IgD-negative memory B cell (primary cell): ENCODE measurements around the gene AQP11. TPM values are rescaled to one million over a fixed set of nuclear protein-coding genes. Genes with fewer than 3 reads are reported as not detected.
A peak's percentile ranks its signal among the peaks of the same experiment; 100 is the strongest.
"Not testable (repeated sequence)": the region's sequence is repeated elsewhere in the genome, so short reads cannot be mapped to it uniquely, and the experiment has no call there.

Experiments
- H3K27ac Mint-ChIP-seq, 3 donors: one replicate each; pipeline ENCODE4 v1.8.0; 2020 to 2022; ENCODE audit warnings: mild to moderate bottlenecking in 3 of 3, mixed read lengths in 3 of 3, moderate library complexity in 1 of 3
- H3K27me3 Mint-ChIP-seq: one replicate; pipeline ENCODE4 v1.8.0; 2021; ENCODE audit warnings: mixed read lengths
- H3K36me3 Mint-ChIP-seq: one replicate; pipeline ENCODE4 v1.8.0; 2020; ENCODE audit warnings: mild to moderate bottlenecking, mixed read lengths
- H3K4me1 Mint-ChIP-seq, 3 donors: one replicate each; pipeline ENCODE4 v1.8.0; 2020 to 2022; ENCODE audit warnings: mixed read lengths in 3 of 3, mild to moderate bottlenecking in 1 of 3
- H3K4me3 Mint-ChIP-seq, 4 donors: one replicate each; pipeline ENCODE4 v1.8.0; 2020 to 2022; ENCODE audit warnings: mild to moderate bottlenecking in 4 of 4, mixed read lengths in 4 of 4, moderate library complexity in 3 of 4
- H3K9me3 Mint-ChIP-seq, 3 donors: one replicate each; pipeline ENCODE4 v1.8.0; 2020 to 2021; ENCODE audit warnings: mixed read lengths in 3 of 3, mild to moderate bottlenecking in 1 of 3
- polyA plus RNA-seq: library from polyadenylated mRNA; unstranded; fragments of 300-500 nt; fragmentation: Illumina TruSeq; gene quantifications from one replicate; pipeline ENCODE4 v1.2.3, GENCODE V29; 2021

The AQP11 gene
- polyA plus RNA-seq, 1 donor from 2014 or later = 0.48 TPM

DNA sequence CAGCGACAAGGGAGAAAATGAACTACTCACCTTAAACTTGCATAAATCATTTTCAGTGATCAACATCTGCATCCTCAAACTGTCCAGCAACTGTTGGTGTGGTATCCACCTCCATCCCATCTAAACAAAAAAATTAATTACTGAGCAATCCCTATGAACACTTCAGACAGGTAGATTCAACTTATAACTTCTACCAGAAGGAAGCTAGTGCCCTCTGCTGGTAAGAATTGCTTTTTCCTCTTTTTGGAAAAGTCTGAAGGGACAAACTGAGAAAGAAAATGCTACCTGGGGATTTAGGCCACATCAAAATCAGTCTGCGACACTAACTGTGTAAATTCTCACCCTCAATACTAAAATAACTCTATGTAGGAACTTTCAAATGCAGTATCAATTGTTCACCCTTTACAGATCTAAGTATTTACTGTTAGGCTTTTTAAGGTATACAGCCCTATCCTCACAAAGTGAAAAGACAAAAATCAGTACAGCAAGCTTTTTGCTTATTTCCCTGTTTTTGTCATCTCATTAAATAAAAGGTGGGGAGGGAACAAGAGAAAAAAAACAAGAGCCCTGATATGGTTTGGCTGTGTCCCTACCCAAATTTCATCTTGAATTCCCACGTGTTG lies 29.9 kb downstream of the AQP11 start:
- H3K36me3 Mint-ChIP-seq = no peaks in the 10 kb centered on the region
- H3K4me3 Mint-ChIP-seq = no peak overlapping the region
- H3K27me3 Mint-ChIP-seq = no peaks in the 10 kb centered on the region
- H3K27ac Mint-ChIP-seq = no peak overlapping the region
- H3K9me3 Mint-ChIP-seq = no peaks in the 10 kb centered on the region
- no peaks in the 10 kb centered on the region for H3K4me1 Mint-ChIP-seq

DNA sequence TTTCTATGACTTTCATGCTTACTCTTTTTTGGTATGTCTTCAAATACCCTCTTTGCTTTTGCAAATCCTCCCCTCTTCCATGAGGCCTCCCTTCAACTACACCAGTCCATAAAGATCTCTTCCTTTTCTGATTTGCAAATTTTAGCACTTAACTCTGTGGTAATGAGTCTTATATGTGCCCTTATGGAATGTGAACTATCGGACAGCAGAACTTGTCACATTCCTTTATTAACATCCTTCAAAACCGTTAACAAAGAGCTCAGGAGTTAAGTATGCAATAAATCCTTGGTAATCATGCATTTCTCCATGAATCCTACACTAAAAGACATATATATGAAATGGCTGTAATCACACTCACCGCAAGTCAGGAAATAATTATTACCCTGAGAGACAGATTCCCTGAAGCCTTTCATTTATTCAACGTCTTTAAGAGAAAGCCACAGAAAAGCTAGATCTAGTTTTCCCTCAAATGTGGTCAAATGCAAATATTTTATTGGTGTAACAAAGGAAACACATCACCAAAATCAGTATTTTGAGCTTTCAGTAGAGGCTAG lies 40.5 kb downstream of the AQP11 start:
- peak overlapping the region in 1 of 4 donors; percentile 15 for H3K4me3 Mint-ChIP-seq
- no peaks in the 10 kb centered on the region for H3K9me3 Mint-ChIP-seq
- H3K4me1 Mint-ChIP-seq = peaks cover 14 to 21% (median 15%) of the 10 kb centered on the region in 3 donors
- no peaks in the 10 kb centered on the region for H3K27me3 Mint-ChIP-seq
- peaks cover 4% of the 10 kb centered on the region for H3K36me3 Mint-ChIP-seq
- no peak overlapping the region for H3K27ac Mint-ChIP-seq

DNA sequence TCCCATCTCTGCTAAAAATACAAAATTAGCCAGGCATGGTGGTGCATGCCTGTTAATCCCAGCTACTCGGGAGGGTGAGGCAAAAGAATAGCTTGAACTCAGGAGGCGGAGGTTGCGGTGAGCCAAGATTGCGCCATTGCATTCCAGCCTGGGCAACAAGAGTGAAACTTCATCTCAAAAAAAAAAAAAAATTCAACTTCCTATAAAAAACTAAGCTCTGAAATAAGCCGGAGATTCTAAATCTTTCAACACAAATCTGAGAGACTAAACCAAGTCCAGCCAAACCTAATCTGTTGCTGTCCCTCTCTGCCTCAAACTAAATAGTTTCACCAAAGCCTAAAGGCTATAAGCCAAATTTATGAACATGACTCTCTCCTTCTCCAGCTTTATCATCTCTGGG lies 44.2 kb downstream of the AQP11 start:
- H3K27me3 Mint-ChIP-seq, H3K9me3 Mint-ChIP-seq, H3K36me3 Mint-ChIP-seq, H3K27ac Mint-ChIP-seq: not testable (repeated sequence)
- peak overlapping the region in 2 of 4 donors; percentile 48 to 71 for H3K4me3 Mint-ChIP-seq
- H3K4me1 Mint-ChIP-seq = peaks cover 32 to 42% (median 37%) of the 10 kb centered on the region in 3 donors

DNA sequence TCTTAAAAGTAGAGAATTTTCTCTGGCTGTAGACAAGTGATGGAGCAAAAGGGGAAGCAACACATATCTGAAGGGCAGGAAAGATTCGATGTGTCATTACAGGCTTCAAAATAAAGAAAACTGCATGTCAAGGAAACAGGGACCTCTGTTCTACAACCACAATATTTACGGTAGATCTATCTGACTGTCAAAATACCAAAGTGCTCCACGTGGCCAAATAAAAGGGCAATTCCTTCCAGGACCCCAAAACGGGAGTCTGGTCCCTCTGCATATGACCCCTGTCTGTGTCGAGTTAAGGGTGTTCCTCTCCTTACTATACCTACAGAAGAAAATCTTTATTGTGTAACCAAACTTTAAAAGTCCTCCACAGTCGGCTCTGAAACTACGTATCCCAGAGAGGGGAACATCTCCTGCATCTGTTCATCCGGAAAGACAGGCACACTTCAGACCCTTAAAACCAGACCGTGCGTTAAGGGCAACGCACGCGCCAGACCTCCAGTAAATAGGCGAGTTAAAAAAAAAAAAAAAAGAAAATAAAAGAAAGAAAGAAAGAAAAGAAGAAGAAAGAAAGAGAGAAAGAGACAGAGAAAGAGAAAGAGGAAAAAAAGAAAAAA lies 47.1 kb downstream of the AQP11 start:
- H3K27ac Mint-ChIP-seq = peak overlapping the region; percentile 3 to 76 (median 28)
- H3K4me1 Mint-ChIP-seq = peaks cover 25 to 34% (median 27%) of the 10 kb centered on the region in 3 donors
- H3K9me3 Mint-ChIP-seq = peaks cover 0 to 3% (median 0%) of the 10 kb centered on the region in 3 donors
- H3K36me3 Mint-ChIP-seq = peaks cover 3% of the 10 kb centered on the region
- peak overlapping the region; percentile 93 to 99 (median 98) for H3K4me3 Mint-ChIP-seq
- no peaks in the 10 kb centered on the region for H3K27me3 Mint-ChIP-seq

DNA sequence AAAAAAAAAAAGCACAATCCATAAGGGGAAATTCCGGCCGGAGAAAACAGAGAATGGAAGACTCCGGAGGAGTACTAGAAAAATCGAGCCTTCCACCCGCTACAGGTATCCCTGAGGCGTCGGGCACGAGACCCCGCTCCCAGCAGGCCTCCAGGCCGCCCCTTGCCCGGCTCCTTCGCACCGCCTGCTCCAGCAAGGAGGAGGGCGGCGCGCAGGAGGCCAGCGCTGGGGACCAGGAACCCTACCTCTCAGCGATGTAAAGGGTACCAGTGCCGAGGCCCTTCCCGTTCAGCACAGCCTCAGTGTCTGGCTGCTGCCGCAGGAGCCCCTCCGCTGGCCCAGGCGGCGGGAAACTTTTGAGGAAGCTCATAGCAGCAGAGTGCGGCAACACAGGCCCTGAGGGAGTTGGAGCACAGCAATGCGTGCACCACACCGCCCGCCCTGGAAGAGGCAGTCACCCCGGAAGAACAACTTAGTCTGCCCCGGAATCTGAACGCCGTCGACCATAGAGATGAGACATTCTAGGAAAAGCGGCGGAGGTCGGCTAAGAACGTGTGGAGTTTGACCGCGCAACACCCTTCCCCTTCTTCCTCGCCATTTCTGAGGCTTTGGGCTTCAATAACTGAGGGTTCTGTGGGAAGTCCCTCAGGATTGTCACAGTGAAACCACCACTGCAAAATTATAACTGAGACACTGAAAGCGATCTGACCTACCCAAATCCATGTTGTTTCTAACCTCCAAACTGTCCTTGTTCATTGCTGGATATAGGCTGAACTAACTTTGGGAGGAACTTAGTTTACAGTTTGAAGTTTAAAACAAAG lies 47.8 kb downstream of the AQP11 start, which contains the start of gene CLNS1A:
Gene CLNS1A, minus strand, starts transcription at position 450 of the 821 bp plus-strand sequence. Its CDS starts 80 bp downstream, at position 370.
- no peaks in the 10 kb centered on the region for H3K27me3 Mint-ChIP-seq
- peaks cover 0 to 3% (median 0%) of the 10 kb centered on the region in 3 donors for H3K9me3 Mint-ChIP-seq
- peaks cover 25 to 31% (median 27%) of the 10 kb centered on the region in 3 donors for H3K4me1 Mint-ChIP-seq
- peak within 1 kb of the TSS; percentile 93 to 99 (median 98) for H3K4me3 Mint-ChIP-seq
- H3K27ac Mint-ChIP-seq = peak within 1 kb of the TSS; percentile 46 to 96 (median 89)
- peaks cover 3% of the 10 kb centered on the region for H3K36me3 Mint-ChIP-seq

DNA sequence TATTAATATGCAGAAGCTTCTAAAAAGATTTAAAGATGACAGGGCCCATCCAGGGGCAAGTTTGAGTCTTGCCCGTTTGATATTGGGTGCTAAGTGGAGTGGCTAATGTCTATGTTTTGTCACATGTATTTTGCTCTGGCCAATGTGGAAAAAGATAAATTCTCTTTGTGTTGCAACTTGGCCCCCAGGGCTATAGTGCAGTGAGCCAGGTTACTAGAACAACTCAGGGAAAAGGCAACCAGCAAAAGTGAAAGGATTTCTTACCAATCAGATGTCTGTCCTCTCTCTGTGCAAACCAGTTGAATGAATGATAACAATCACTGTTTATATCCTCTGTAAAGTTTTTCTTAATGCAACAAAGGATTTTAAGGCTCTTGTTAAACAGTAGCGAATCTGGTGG lies 52.5 kb downstream of the AQP11 start:
- peak overlapping the region in 1 of 3 donors; percentile 14 for H3K27ac Mint-ChIP-seq
- H3K36me3 Mint-ChIP-seq = no peaks in the 10 kb centered on the region
- H3K27me3 Mint-ChIP-seq = peaks cover 9% of the 10 kb centered on the region
- H3K4me3 Mint-ChIP-seq = peak overlapping the region in 1 of 4 donors; percentile 70
- H3K4me1 Mint-ChIP-seq = peaks cover 3 to 8% (median 8%) of the 10 kb centered on the region in 3 donors
- H3K9me3 Mint-ChIP-seq = peaks cover 0 to 3% (median 0%) of the 10 kb centered on the region in 3 donors

DNA sequence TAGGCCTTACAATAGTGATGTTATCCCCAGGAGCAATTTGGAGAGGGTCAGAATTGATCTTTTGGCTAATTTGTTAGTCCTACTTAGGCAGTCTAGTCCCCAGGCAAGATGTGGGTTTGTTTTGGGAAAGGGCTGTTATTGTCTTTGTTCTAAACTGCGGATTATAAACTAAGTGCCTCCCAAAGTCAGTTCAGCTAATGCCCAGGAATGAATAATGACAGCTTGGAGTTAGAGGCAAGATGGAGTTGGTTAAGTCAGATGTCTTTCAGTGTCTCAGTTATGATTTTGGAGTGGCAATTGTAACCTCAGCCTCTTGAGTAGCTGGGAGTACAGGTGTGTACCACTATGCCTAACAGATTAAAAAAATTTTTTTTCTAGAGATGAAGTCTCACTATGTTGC lies 55.1 kb downstream of the AQP11 start:
- Mint-ChIP-seq H3K4me3 (no peak overlapping the region), H3K4me1 (no peaks in the 10 kb centered on the region), H3K27me3 (peaks cover 11% of the 10 kb centered on the region), H3K36me3 (no peaks in the 10 kb centered on the region), H3K27ac (peak overlapping the region in 1 of 3 donors; percentile 60), H3K9me3 (peaks cover 0 to 3% (median 0%) of the 10 kb centered on the region in 3 donors)

DNA sequence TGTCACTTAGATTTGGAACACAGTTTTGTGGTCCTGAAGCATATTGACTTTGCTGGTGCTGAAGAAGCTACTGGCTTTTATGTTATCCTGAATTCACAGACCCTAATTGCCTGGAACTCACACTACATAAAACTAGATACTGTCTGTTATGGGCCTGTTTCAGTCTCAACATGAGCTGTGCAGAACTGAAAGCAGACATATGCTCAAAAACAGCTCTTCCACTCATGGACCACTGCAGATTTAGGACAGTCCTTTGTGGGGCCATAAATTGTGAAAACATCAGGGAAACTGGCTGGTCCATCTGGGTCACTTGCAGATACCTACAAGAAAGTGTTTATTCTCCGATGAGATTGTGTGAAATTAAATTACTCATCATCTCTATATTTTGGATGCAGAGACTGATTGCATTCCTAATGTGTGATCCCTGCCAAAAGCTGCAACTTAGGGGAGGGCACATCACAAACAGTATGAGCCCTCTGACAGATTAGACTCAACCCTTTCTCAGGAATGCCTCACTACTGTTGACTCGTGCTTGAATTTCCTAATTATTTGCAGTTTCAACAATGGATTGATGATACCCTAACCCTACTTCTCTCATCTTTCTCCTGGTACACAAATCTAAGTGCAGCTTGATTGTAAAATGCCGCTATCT lies 58.0 kb downstream of the AQP11 start:
- H3K4me3 Mint-ChIP-seq = no peak overlapping the region
- no peak overlapping the region for H3K27ac Mint-ChIP-seq
- no peaks in the 10 kb centered on the region for H3K36me3 Mint-ChIP-seq
- no peaks in the 10 kb centered on the region for H3K9me3 Mint-ChIP-seq
- no peaks in the 10 kb centered on the region for H3K4me1 Mint-ChIP-seq
- peaks cover 11% of the 10 kb centered on the region for H3K27me3 Mint-ChIP-seq

DNA sequence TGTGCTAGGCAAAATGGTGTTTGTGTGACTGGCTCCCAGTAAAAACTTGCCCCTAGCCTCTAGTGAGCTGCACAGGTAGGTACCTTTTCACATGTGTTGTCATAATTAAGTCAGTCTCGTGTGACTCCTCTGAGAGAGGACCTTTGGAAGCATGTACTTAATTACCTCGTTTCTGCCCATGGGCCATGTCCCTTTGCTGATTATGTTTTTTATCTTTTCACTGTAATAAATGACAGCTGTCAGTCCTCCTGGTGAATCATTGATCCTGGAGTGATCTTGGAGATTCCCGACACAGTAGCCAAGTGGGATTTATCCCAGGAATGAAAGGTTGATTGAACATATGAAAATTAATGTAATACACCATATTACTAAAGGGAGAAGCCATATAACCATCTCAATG lies 60.4 kb downstream of the AQP11 start:
- no peak overlapping the region for H3K4me3 Mint-ChIP-seq
- no peaks in the 10 kb centered on the region for H3K36me3 Mint-ChIP-seq
- peaks cover 4% of the 10 kb centered on the region for H3K27me3 Mint-ChIP-seq
- H3K4me1 Mint-ChIP-seq = no peaks in the 10 kb centered on the region
- no peak overlapping the region for H3K27ac Mint-ChIP-seq
- H3K9me3 Mint-ChIP-seq = no peaks in the 10 kb centered on the region

DNA sequence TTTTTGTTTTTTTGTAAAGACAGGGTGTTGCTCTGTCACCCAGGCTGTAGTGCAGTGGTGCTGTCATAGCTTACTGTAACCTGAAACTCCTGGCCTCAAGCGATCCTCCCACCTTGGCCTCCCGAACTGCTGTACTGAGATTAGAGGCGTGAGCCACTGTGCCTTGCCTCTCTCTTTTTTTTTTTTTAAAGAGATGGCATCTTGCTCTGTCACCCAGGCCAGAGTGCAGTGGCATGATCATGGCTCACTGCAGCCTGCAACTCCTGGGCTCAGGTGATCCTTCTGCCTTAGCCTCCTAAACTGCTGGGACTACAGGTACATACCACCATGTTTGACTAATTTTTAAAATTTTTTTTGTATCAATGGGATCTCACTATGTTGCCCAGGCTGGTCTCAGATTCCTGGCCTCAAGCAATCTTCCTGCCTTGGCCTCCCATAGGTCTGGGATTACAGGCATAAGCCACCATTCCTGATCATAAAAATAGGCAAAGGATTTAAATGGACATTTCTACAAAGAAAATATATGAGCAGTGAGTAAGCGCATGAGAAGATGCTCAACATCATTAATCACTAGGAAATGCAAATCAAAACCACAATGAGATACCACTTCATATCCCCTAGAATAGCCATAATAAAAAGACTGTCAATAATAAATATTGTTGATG lies 65.1 kb downstream of the AQP11 start:
- H3K27me3 Mint-ChIP-seq = no peaks in the 10 kb centered on the region
- H3K27ac Mint-ChIP-seq = peak overlapping the region in 1 of 3 donors; percentile 47
- no peak overlapping the region for H3K4me3 Mint-ChIP-seq
- no peaks in the 10 kb centered on the region for H3K36me3 Mint-ChIP-seq
- H3K4me1 Mint-ChIP-seq = peaks cover 0 to 3% (median 0%) of the 10 kb centered on the region in 3 donors
- no peaks in the 10 kb centered on the region for H3K9me3 Mint-ChIP-seq

DNA sequence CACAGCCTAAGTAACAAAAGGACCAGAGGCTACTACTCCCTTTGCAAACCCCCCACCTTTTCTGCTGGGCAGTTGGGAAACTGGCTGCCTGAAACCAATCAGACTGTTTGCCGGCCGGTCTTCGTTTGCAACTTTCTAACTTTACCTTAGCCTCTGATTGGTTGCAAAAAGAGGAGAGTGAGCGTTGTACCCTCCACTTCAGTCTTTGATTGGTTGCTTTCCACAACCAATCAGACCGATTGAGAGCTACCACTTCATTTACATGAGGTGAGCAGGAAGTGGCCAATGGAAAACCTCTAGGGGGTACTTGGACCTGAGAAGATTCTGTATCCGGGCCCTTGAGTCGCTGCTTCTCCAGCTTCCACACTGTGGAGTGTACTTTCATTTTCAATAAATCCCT lies 66.6 kb downstream of the AQP11 start:
- no peaks in the 10 kb centered on the region for H3K27me3 Mint-ChIP-seq
- no peak overlapping the region for H3K27ac Mint-ChIP-seq
- no peaks in the 10 kb centered on the region for H3K9me3 Mint-ChIP-seq
- peaks cover 9 to 12% (median 11%) of the 10 kb centered on the region in 3 donors for H3K4me1 Mint-ChIP-seq
- no peaks in the 10 kb centered on the region for H3K36me3 Mint-ChIP-seq
- peak overlapping the region in 1 of 4 donors; percentile 39 for H3K4me3 Mint-ChIP-seq

DNA sequence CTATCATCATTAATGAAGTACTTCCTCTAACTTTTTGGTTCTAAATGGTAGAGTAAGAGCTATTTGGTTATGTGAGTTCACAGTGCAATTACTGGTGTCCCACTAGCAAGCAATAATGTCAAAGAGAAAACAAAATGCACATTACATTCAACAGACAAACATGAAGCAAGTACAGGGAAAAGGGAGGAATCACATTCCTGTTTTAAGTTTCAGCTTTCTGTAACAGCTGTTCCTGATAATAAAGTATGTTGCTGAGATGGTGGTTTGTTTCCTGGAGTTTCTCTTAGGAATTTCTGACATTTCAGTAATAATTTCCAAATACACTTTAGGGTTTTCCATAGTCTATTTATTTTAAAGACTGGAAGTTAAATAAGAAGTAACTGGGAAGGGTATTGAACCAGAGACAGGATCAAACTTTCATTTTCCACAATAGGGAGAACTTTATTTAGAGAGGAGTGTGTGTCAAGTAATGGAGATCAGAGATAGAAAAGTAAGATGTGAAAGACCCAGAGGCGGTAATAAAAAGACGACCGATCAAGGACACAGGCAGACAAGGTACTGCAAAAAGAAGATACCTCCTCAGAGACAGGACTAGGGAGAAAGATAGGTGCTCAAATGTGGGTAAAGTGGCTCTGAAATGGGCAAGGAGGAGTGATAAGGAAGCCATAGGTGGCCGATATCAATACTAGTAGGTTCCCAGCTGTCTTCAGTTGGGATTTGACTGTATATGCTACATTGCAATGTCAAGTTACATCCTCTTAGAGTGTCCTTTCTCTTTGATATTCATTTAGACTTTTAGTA lies 68.7 kb downstream of the AQP11 start:
- H3K4me3 Mint-ChIP-seq = peak overlapping the region in 1 of 4 donors; percentile 39
- H3K9me3 Mint-ChIP-seq = no peaks in the 10 kb centered on the region
- peaks cover 15 to 20% (median 20%) of the 10 kb centered on the region in 3 donors for H3K4me1 Mint-ChIP-seq
- no peaks in the 10 kb centered on the region for H3K27me3 Mint-ChIP-seq
- no peaks in the 10 kb centered on the region for H3K36me3 Mint-ChIP-seq
- H3K27ac Mint-ChIP-seq = no peak overlapping the region
